Nucleus accumbens (tissue), 56 donors: ENCODE data around the gene HNRNPF.
A peak's percentile ranks its signal among the peaks of the same experiment; 100 is the strongest.
"Not testable (repeated sequence)": the region's sequence is repeated elsewhere in the genome, so short reads cannot be mapped to it uniquely, and the experiment has no call there.

Experiments
- DNase-seq, 56 donors: peaks; one replicate each; lab custom pipeline; 2025; lab: John Stamatoyannopoulos, UW

HNRNPF gene

DNA sequence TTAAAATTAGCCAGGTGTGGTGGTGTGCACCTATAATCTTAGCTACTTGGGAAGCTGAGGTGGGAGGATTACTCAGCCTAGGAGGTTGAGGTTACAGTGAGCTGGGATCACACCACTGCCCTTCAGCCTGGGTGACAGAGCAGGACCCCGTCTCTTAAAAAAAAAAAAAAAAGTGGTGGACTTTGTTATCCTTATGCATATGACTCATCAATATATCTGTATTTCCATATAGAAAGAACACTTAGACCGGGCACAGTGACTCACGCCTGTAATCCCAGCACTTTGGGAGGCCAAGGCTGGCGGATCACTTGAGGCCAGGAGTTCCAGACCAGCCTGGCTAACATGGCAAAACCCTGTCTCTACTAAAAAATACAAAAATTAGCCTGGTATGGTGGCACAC, 13.0 kb upstream of the HNRNPF start:
- not testable (repeated sequence) for DNase-seq

DNA sequence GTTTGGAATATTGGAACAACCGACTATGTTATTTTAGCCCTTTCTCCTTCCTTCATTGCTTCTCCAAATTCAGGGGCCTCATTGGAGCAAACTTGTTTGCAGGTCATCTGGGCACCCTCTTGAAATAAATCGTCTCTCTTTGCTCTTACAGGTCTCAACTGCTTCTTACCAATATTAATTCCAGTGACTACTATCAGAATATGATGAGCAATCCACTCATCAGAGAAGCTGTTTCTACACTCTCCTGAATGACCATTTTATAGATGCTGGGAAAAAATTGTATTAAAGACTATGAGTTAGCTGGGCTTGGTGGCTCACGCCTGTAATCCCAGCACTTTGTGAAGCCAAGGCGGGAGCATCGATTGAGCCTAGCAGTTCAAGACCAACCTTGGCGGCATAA, 12.5 kb upstream of the HNRNPF start:
- DNase-seq: no peak

DNA sequence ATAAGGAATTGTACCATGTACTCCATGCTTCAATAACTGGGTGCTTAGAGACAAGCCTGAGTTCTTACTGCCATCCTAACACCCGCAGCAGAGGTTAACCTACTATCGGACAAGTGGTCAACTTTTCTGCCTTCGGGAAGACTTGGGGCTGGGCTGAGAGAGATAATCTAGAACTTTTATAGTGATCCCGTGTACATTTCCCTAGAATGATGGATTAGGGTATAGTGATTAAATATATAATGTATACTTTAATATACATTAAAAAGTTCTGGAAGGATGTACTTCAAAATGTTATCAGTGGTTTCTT, 12.2 kb upstream of the HNRNPF start:
- DNase-seq: no peak

DNA sequence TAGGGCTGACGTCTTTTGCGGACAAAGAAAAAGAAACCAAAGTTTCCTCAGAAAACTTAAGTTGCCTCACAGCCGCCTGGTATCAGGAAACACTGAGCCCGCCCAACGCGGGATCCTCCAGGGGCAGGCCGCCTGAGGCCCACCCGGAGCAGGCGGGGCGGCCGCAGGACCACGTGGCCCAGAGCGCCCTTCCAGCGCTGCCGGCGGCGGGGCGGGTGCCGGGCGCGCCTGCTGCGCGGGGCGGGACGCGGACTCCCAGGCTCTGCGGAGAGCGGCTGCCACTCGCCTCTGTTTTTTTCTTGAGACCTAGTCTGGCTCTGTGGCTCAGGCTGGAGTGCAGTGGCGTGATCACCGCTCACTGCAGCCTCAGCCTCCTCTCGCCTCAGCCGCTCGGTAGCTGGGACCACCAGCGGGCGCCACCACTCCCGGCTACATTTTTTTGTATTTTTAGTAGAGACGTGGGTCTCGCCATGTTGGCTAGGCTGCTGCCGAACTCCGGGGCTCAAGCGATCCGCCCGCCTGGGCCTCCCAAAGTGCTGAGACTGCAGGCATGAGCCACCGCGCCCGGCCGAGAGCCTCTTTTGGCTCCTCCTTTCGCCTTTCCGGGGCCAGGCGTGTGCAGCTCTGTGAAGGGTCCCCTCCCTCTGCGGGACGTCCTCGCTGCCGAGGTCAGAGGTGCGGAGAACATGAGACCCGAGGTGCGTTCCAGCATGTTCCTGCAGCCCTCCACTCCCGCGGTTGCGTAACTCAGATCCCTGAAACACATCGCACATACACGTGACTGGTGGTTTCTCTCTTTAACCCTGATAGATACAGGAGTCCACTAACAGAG, 11.6 kb upstream of the HNRNPF start:
- DNase-seq: peak; percentile 15 to 90 (median 78)

DNA sequence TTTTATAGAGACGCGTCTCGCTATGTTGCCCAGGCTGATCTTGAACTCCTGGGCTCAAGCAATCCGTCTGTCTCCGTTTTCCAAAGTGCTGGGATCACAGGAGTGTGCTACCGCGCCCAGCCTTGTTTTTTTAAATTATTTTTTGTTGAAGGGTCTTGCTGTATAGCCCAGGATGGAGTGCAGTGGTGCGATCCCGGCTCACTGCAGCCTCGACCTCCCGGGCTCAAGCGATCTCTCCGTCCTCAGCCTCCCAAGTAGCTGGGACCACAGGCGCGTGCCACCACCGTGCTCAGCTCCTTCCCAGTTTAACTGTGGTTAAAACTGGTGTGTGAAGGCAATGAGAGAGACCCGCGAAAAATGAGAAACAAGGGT, 11.0 kb upstream of the HNRNPF start:
- peak in 3 of 56 donors; percentile 30 to 53 (median 40) for DNase-seq

DNA sequence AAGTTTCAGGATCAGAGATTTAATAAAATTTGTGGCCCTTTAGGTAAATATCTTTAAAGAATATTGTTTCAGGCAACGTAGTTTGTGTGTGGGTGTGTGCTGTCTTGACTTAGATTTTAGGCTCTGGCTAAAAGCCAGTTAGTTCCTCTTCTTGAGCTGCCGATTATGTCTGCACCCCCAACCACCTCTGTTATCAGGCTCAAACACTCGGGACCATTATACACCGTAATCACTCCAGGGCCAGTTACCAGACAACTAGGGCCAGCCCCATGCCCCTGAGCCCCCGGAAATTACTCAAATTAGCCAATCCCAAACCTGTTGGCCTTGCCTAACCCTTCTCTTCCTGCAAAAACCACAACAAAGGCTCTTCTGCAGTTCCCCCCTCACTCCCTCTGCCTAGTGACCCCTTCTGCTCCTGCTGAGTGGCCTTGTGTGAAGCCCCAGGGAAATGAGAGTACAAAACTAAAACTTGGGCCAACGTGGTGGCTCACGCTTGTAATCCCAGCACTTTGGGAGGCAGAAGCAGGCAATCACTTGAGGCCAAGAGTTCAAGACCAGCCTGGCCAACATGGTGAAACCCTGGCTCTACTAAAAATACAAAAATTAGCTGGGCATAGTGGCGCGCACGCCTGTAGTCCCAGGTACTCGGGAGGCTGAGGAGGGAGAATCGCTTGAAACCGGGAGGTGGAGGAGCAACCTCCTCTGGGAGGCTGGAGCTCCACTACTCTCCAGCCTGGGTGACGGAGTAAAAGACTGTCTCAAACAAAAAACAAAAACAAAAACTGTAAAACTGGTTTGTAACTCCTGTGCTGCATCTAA, 9.2 kb upstream of the HNRNPF start:
- no peak for DNase-seq

DNA sequence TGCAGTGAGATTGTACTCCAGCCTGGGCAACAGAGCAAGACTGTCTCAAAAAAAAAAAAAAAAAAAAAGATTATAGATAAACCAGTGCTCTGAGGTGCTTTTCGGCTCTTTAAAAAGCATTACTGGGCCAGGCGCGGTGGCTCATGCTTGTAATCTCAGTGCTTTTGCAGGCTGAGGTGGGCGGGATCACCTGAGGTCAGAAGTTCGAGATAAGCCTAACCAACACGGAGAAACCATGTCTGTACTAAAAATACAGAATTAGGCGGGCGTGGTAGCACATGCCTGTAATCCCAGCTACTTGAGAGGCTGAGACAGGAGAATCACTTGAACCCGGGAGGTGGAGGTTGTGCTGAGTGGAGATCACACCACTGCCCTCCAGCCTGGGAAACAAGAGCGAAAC, 6.6 kb upstream of the HNRNPF start:
- no peak for DNase-seq

DNA sequence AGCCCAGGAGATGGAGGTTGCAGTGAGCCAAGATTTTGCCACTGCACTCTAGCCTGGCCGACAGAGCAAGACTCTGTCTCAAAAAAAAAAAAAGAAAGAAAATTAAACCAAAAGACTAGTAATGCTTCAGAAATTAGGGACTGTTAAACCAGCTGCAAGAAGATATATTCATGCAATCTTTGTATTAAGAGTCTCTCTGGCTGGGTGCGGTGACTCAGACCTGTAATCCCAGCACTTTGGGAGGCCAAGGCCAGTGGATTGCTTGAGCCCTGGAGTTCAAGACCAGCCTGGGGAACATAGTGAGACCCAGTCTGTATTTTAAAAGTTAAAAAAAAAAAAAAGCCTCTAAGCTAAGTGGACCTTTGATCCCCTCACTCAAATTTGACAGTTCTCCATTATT, 2.5 kb upstream of the HNRNPF start:
- DNase-seq: no peak

DNA sequence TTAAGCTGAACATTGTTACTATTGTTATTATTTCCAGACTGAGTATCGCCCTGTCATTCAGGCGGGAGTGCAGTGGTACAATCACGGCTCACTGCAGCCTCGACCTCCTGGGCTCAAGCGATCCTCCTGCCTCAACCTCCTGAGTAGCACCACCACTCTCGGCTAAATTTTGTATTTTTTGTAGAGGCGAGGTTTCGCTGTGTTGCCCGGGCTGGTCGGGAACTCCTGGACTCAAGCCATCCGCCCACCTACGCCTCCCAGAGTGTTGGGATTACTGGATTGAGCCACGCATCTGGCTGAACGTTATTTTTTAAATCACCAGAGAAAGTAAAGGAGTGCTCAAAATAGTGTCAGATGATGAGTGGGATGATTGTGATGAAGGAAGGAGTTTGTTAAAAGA, 1.4 kb upstream of the HNRNPF start:
- no peak for DNase-seq

DNA sequence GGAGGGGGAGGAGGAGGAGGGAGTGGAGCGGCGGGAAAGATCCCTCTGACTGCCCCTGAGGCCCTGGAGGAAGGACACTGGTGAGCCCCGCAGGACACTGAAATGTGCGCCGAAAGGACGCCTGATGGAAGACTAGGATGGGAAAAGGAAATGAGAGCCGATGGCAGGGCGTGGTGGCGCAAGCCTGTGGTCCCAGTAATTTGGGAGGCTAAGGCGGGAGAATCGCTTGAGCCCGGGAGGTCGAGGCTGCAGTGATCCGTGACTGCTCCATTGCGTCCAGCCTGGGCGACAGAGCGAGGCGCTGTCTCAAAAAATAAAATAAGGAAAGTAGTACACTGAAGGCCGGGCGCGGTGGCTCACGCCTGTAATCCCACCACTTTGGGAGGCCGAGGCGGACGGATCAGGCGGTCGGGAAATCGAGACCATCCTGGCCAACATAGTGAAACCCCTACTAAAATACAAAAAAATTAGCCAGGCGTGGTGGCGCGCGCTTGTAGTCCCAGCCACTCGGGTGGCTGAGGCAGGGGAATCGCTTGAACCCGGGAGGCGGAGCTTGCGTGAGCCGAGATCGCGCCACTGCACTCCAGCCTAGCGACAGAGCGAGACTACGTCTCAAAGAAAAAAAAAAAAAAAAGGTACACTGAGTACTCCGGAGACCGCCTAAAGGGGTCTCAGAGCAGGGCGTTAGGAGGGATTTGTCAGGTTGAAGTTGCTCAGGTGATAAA, 561 bp upstream of the HNRNPF start:
- peak in 21 of 56 donors; percentile 13 to 63 (median 44) for DNase-seq

DNA sequence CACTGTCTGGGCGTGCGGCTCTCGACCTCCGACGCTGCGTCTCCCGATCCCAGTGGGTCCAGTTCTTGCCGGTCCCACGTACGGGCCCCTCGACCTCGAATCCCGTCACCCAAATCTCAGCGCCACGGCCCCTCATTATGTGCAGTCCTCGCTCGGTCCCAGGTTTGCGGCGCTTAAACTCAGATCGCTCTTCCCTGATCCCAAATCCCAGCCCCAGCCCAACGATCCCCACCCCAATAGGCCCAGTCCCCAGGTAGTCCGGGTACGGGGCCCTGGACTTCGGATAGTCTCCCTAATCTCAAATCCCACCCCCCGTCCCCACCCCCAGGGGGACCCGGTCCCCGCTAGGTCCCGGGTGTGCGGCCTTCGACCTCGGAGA, 666 bp downstream of the HNRNPF start:
- peak in 1 of 56 donors; percentile 44 for DNase-seq

DNA sequence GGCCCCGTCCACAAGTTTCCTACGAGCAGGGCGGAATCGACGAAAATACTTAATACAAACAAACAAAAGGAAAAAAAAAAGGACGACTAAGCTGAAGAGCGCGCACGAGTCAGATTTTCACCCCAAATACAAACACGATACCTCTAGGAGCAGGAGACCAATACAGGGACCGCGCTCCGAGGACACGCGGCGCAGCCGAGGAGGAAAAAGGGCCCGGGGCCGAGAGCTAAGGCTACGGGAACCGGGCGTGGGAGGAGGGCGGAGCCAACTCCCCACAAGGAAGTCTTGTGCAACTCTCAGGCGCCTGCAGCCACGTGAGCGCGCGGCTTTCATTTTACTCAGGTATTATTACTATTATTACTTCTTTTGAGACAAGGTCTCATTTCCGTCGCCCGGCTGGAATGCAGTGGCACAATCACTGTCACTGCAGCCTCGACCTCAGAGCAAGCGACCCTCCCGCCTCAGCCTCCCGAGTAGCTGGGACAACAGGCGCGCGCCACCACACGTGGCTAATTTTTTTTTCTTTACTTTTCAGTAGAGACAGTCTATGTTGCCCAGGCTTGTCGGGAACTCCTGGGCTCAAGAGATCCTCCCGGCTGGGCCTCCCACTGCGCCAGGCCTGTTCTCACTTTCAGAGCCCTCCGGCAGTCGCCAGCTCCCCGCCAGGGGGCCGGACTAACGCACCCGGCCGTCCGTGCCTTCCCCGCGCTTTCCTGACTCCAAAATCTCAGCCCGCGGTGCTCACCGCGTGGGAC, 1.2 kb downstream of the HNRNPF start:
- DNase-seq: peak in 55 of 56 donors; percentile 17 to 90 (median 60)

DNA sequence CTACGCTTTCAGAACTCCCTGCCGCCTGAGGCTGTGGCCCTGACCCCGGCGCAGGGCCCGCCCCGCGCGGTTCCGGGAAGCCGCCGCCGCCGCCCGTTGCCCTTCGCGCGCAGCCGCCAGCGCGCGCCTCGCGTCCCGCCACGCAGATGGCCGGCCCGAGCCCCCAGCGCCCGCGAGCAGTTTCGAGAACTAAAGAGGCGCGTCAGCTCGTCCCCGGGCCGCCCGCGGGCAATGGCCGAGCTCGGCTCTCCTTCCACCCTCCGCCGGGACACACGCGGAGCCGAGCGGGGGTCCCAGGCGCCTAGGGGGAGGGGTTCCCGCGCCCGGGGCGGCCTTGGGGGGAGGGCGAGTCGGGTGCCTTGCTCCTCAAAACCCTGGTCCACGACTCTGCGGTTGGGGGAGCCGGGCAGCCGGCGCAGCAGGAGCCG, 1.8 kb downstream of the HNRNPF start:
- DNase-seq: peak in 32 of 56 donors; percentile 17 to 60 (median 43)

DNA sequence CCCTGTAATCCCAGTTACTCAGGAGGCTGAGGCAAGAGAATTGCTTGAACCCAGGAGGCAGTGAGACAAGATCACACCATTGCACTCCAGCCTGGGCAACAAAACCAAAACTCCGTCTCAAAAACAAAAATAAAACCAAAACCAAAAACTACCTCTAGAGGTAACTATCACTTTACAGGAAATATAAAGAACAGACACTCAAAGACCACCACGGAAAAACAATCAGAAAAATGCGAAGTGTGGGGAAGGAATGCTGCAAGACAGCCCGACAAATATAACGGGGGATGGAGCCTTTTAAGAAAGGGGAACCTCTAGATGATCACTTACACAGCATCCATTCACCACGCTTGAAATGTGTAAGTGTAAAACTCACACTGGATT, 4.3 kb downstream of the HNRNPF start:
- DNase-seq: no peak

DNA sequence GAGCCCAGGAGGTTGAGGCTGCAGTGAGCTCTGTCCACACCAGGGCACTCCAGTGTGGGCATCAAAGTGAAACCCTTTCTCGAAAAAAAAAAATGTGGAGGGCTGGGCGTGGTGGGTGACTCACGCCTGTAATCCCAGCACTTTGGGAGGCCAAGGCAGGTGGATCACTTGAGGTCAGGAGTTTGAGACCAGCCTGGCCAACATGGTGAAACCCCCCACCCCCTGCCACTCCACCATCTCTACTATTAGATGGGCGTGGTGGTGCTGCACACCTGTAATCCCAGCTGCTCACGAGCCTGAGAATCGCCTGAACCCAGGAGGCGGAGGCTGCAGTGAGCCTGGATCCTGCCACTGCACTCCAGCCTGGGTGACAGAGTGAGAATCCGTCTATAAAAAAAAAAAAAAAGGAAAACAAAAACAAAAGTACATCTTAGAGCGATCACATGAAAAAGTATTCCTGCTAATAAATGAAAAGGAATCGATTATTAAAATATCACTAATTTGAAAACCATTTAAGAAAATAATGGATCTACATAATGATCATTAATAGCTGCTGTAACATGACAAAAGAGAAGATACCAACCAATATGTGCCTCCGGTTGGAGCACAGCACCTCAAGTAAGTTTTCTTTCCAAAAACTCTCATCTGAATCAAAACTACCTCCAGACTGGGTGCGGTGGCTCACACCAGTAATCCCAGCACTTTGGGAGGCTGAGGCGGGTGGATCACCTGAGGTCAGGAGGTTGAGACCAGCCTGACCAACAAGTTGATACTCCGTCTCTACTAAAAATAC, 4.9 kb downstream of the HNRNPF start:
- DNase-seq: no peak

DNA sequence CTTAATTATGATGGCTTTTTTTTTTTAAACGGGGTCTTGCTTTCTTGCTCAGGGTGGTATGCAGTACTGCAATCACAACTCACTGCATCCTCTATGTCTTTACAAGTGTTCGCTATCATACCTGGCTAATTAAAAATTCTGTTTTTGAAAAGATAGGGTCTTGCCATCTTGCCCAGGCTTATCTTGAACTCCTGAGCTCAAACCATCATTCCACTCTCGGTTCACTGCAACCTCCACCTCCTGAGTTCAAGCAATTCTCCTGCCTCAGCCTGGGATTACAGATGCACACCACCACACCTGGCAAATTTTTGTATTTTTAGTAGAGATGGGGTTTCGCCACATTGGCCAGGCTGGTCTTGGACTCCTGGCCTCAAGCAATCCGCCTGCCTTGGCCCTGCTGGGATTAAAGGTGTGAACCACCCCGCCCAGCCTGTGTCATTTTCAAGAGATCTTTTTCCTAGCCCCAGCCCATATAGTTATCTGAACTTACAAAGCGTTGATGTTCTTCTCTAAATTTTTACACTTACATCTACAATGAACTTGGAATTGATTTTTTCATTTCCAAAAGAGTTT, 6.0 kb downstream of the HNRNPF start:
- no peak for DNase-seq

DNA sequence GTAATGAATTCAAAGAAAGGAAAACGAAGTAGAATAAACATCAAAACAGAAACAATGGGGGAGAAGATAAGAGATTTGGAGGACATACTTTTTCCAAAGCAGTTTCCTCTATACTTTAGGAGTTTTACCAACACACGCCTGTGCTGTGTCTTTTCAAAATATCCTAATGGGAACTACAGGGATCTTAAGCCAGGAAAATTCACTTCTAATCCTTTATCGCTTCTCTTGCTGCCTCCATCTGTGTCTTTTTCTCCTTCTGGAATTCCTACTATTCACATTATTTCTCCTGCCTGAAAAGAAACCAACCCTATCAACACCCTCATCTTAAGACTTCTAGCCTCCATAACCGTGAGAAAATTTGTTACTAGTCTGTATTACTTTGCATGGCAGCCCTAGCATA, 6.8 kb downstream of the HNRNPF start:
- no peak for DNase-seq

DNA sequence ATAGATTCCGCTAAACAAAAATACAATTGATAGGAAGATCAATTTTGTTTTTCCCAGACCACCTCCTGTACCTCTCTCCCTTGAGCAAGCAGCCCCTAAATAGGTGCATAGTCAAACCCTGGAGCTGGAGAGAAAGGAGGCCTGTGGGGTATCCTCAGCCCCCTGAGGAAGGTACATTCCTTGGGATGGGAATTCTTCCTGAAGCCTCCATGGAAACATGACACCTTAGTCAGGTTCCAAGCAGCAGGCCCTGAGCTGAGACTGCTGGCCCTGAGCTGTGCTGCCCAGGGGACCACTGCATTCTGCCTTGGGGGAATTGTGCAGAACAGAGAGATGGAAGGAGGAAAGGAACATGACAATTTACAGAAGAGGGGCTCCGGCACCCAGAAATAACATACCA, 7.4 kb downstream of the HNRNPF start:
- no peak for DNase-seq
